ENCODE results near the gene CSMD2. TPM values are rescaled to one million over a fixed set of nuclear protein-coding genes. Genes with fewer than 3 reads are reported as not detected.

Gene CSMD2
- total RNA-seq, 6 experiments from 2014 or later = under 0.01 to 0.19 (median 0.09) TPM; not detected in 1

- intact Hi-C loops (cut with DNase I) = no loop called here
- H3K27ac ChIP-seq = no peak overlapping the region
- H3K4me3 ChIP-seq = no peak overlapping the region
- no peaks in the 10 kb centered on the region for H3K4me1 ChIP-seq
- H3K36me3 ChIP-seq = no peaks in the 10 kb centered on the region
- no peaks in the 10 kb centered on the region for H3K27me3 ChIP-seq
- TF ChIP-seq POLR2A (IDR thresholded peaks at IDR 0.05) (no peak), CTCF (IDR thresholded peaks at IDR 0.05) (no peak)
- no peaks in the 10 kb centered on the region for H3K9me3 ChIP-seq
- WGBS (ENCODE audit: insufficient coverage, low coverage, low lambda C conversion rate, missing lambda C conversion rate) = 33% methylated on average over 1 of the region's 4 CpGs
- ATAC-seq (no peak), DNase-seq (no peak)
Measured at GRCh38 chr1:33623811-33624210, 541.2 kb downstream of the CSMD2 start.

GRCh38 chr1:33622757-33623156 is 542.3 kb downstream of the CSMD2 start:
- H3K36me3 ChIP-seq = no peaks in the 10 kb centered on the region
- WGBS (ENCODE audit: insufficient coverage, low coverage, low lambda C conversion rate, missing lambda C conversion rate) = 73% methylated on average over 1 of the region's 1 CpG
- ATAC-seq (no peak), DNase-seq (no peak)
- H3K4me1 ChIP-seq = no peaks in the 10 kb centered on the region
- H3K27me3 ChIP-seq = no peaks in the 10 kb centered on the region
- intact Hi-C loops (cut with DNase I) = no loop called here
- no peak for TF ChIP-seq POLR2A (IDR thresholded peaks at IDR 0.05)
- no peak for TF ChIP-seq CTCF (IDR thresholded peaks at IDR 0.05)
- no peak overlapping the region for H3K4me3 ChIP-seq
- H3K27ac ChIP-seq = no peak overlapping the region
- no peaks in the 10 kb centered on the region for H3K9me3 ChIP-seq

GRCh38 chr1:33618636-33619035 is 546.4 kb downstream of the CSMD2 start:
- 60% methylated on average over 1 of the region's 1 CpG for WGBS (ENCODE audit: insufficient coverage, low coverage, low lambda C conversion rate, missing lambda C conversion rate)
- H3K4me3 ChIP-seq = no peak overlapping the region
- H3K9me3 ChIP-seq = no peaks in the 10 kb centered on the region
- DNase-seq = no peak
- H3K27ac ChIP-seq = no peak overlapping the region
- H3K36me3 ChIP-seq = no peaks in the 10 kb centered on the region
- intact Hi-C loops (cut with DNase I) = no loop called here
- no peak for ATAC-seq
- no peaks in the 10 kb centered on the region for H3K27me3 ChIP-seq
- no peaks in the 10 kb centered on the region for H3K4me1 ChIP-seq
- TF ChIP-seq CTCF (IDR thresholded peaks at IDR 0.05) (no peak), POLR2A (IDR thresholded peaks at IDR 0.05) (no peak)

- WGBS (ENCODE audit: insufficient coverage, low coverage, low lambda C conversion rate, missing lambda C conversion rate) = no CpG with 5 or more reads among the region's 9 CpGs
- no peaks in the 10 kb centered on the region for H3K4me1 ChIP-seq
- no peaks in the 10 kb centered on the region for H3K36me3 ChIP-seq
- no peaks in the 10 kb centered on the region for H3K9me3 ChIP-seq
- H3K27me3 ChIP-seq = no peaks in the 10 kb centered on the region
- H3K27ac ChIP-seq = no peak overlapping the region
- ATAC-seq (no peak), DNase-seq (no peak)
- no peak for TF ChIP-seq CTCF (IDR thresholded peaks at IDR 0.05)
- no peak for TF ChIP-seq POLR2A (IDR thresholded peaks at IDR 0.05)
- H3K4me3 ChIP-seq = no peak overlapping the region
- intact Hi-C loops (cut with DNase I) = no loop called here
Measured at GRCh38 chr1:33617451-33617850, 547.6 kb downstream of the CSMD2 start.

GRCh38 chr1:33616780-33617179 is 548.2 kb downstream of the CSMD2 start:
- H3K4me1 ChIP-seq = no peaks in the 10 kb centered on the region
- no peaks in the 10 kb centered on the region for H3K36me3 ChIP-seq
- DNase-seq = no peak
- H3K4me3 ChIP-seq = no peak overlapping the region
- 35% methylated on average over 2 of the region's 6 CpGs for WGBS (ENCODE audit: insufficient coverage, low coverage, low lambda C conversion rate, missing lambda C conversion rate)
- H3K27ac ChIP-seq = no peak overlapping the region
- no peak for TF ChIP-seq CTCF (IDR thresholded peaks at IDR 0.05)
- TF ChIP-seq POLR2A (IDR thresholded peaks at IDR 0.05) = no peak
- no peaks in the 10 kb centered on the region for H3K27me3 ChIP-seq
- intact Hi-C loops (cut with DNase I) = no loop called here
- ATAC-seq = no peak
- H3K9me3 ChIP-seq = no peaks in the 10 kb centered on the region
